ENCODE data around the gene ARSG. TPM values are rescaled to one million over a fixed set of nuclear protein-coding genes. Genes with fewer than 3 reads are reported as not detected.

ARSG gene
- total RNA-seq, 1 experiment from 2014 or later = 7.9 TPM

GRCh38 chr17:68456339-68457167, 165.3 kb downstream of the ARSG start:
- Mint-ChIP-seq H3K9me3 (no peaks in the 10 kb centered on the region), H3K4me3 (peak overlapping the region; percentile 95), H3K4me1 (peaks cover 56% of the 10 kb centered on the region), H3K27ac (peak overlapping the region; percentile 93), H3K36me3 (peaks cover 2% of the 10 kb centered on the region), H3K27me3 (ENCODE audit: low read depth) (peaks cover 7% of the 10 kb centered on the region; the same call in 1 of the 2 replicates)
- CTCF ChIA-PET = interaction anchor here (0.6 to 5.8 kb wide), 17 partner anchors 10 to 280 kb away, joined by 3 to 33 read pairs (median 4); partner anchors contain the start of gene AMZ2
- ATAC-seq (peak; percentile 70), DNase-seq (ENCODE audit: low spot score) (peak; percentile 72)
- POLR2A ChIA-PET = interaction anchor here (0.6 to 2.8 kb wide), 3 partner anchors 56 to 421 kb away, joined by 3 to 14 read pairs (median 5); partner anchors contain the start of genes KPNA2 and PRKAR1A
- no peak for TF ChIP-seq CBFB (CRISPR knock-in tag; IDR thresholded peaks at IDR 0.05; ENCODE audit: low read depth)
- 0 out of 2 replicates have a peak, but pooled peaks have one; percentile 36 for TF ChIP-seq FOXK1 (CRISPR knock-in tag; IDR thresholded peaks at IDR 0.05)

- ATAC-seq = no peak; the same call in 1 of the 2 replicates
These were observed 165.9 kb downstream of the ARSG start, which contains the start of gene WIPI1 for GRCh38 chr17:68457168-68457538. Gene WIPI1, minus strand, starts transcription at chr17:68457496. Its CDS starts 75 bp downstream, at chr17:68457421.

DNA sequence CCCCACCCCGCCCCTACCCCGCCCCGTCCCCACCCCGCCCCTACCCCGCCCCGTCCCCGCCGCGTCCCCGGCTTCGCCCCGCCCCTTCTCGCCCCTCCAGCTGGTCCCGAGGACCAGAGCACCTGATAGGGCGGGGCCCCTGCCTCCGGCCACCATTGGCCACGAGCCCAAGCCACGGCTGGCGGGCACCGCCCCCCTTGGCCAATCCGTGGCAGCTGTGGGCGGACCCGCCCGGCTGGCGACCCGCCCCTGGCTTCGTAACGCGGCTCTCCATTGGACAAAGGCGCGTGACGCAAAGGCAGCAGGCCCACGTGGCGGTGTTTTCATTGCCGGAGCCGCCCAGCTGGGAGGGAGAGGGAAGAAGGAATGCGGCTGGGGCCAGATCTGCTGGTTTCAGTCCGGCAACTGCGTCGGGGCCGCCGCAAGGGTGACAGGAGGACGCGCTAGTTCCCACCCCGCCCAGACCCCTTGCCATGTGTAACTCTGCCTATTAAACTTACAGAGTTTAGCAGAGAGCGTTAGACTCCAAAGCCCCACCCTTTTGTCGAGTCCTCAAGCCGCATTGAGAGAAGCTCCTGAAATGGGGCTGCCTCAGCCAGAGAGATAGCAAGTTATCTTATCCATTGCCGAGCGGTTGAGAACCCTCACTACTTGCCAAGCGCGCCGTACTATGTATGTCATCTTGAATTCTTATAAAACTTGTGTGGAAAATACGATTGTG, 166.4 kb downstream of the ARSG start:
- ChIA-PET POLR2A (interaction anchor here (0.6 to 2.8 kb wide), 6 partner anchors 21 to 422 kb away, joined by 3 to 14 read pairs (median 3); partner anchors contain the start of genes AMZ2, KPNA2 and PRKAR1A), CTCF (interaction anchor here (0.5 to 5.8 kb wide), 19 partner anchors 8 to 1075 kb away, joined by 3 to 33 read pairs (median 3); partner anchors contain the start of gene AMZ2)
- ATAC-seq (peak; percentile 91), DNase-seq (ENCODE audit: low spot score) (peak; percentile 99)
- H3K36me3 Mint-ChIP-seq = no peaks in the 10 kb centered on the region
- H3K4me1 Mint-ChIP-seq = peaks cover 66% of the 10 kb centered on the region
- H3K27me3 Mint-ChIP-seq (ENCODE audit: low read depth) = peaks cover 7% of the 10 kb centered on the region; the same call in 1 of the 2 replicates
- peak overlapping the region; percentile 87 for H3K27ac Mint-ChIP-seq
- no peaks in the 10 kb centered on the region for H3K9me3 Mint-ChIP-seq
- peak overlapping the region; percentile 78 for H3K4me3 Mint-ChIP-seq
- TF ChIP-seq SMAD4 (CRISPR knock-in tag; IDR thresholded peaks at IDR 0.05) = no peak
- no peak for TF ChIP-seq NR3C1 (CRISPR knock-in tag; conservative IDR thresholded peaks at IDR 0.05; ENCODE audit: low read depth)
- peak; percentile 99 for TF ChIP-seq SP1 (CRISPR knock-in tag; conservative IDR thresholded peaks at IDR 0.05)
- TF ChIP-seq, protein P1, sequence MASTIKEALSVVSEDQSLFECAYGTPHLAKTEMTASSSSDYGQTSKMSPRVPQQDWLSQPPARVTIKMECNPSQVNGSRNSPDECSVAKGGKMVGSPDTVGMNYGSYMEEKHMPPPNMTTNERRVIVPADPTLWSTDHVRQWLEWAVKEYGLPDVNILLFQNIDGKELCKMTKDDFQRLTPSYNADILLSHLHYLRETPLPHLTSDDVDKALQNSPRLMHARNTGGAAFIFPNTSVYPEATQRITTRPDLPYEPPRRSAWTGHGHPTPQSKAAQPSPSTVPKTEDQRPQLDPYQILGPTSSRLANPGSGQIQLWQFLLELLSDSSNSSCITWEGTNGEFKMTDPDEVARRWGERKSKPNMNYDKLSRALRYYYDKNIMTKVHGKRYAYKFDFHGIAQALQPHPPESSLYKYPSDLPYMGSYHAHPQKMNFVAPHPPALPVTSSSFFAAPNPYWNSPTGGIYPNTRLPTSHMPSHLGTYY (CRISPR knock-in tag; IDR thresholded peaks at IDR 0.05) = no peak
- TF ChIP-seq TP53 (CRISPR knock-in tag; IDR thresholded peaks at IDR 0.05) = no peak
- TF ChIP-seq, protein P2, sequence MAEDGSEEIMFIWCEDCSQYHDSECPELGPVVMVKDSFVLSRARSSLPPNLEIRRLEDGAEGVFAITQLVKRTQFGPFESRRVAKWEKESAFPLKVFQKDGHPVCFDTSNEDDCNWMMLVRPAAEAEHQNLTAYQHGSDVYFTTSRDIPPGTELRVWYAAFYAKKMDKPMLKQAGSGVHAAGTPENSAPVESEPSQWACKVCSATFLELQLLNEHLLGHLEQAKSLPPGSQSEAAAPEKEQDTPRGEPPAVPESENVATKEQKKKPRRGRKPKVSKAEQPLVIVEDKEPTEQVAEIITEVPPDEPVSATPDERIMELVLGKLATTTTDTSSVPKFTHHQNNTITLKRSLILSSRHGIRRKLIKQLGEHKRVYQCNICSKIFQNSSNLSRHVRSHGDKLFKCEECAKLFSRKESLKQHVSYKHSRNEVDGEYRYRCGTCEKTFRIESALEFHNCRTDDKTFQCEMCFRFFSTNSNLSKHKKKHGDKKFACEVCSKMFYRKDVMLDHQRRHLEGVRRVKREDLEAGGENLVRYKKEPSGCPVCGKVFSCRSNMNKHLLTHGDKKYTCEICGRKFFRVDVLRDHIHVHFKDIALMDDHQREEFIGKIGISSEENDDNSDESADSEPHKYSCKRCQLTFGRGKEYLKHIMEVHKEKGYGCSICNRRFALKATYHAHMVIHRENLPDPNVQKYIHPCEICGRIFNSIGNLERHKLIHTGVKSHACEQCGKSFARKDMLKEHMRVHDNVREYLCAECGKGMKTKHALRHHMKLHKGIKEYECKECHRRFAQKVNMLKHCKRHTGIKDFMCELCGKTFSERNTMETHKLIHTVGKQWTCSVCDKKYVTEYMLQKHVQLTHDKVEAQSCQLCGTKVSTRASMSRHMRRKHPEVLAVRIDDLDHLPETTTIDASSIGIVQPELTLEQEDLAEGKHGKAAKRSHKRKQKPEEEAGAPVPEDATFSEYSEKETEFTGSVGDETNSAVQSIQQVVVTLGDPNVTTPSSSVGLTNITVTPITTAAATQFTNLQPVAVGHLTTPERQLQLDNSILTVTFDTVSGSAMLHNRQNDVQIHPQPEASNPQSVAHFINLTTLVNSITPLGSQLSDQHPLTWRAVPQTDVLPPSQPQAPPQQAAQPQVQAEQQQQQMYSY (CRISPR knock-in tag; IDR thresholded peaks at IDR 0.05) = no peak
- TF ChIP-seq TCF7 (CRISPR knock-in tag; IDR thresholded peaks at IDR 0.05; ENCODE audit: low read depth) = no peak
- no peak for TF ChIP-seq ZMAT4 (CRISPR knock-in tag; IDR thresholded peaks at IDR 0.05)
- no peak for TF ChIP-seq HMGA2 (CRISPR knock-in tag; IDR thresholded peaks at IDR 0.05)

More at GRCh38 chr17:68457168-68457538, 165.9 kb downstream of the ARSG start, which contains the start of gene WIPI1:
- H3K27ac Mint-ChIP-seq = peak within 1 kb of the TSS; percentile 93
- H3K9me3 Mint-ChIP-seq = no peaks in the 10 kb centered on the region
- TF ChIP-seq E2F4 (CRISPR knock-in tag; IDR thresholded peaks at IDR 0.05; ENCODE audit: borderline replicate concordance, low read depth) = peak; percentile 26; the same call in 1 of the 2 replicates
- TF ChIP-seq TCF7 (CRISPR knock-in tag; IDR thresholded peaks at IDR 0.05; ENCODE audit: low read depth) = 0 out of 2 replicates have a peak, but pooled peaks have one; percentile 27
- TF ChIP-seq ZNF281 (CRISPR knock-in tag; IDR thresholded peaks at IDR 0.05) = no peak
- POLR2A ChIA-PET = interaction anchor here (0.6 to 2.8 kb wide), 6 partner anchors 20 to 422 kb away, joined by 3 to 14 read pairs (median 3); partner anchors contain the start of genes AMZ2, KPNA2 and PRKAR1A
- peaks cover 7% of the 10 kb centered on the region; the same call in 1 of the 2 replicates for H3K27me3 Mint-ChIP-seq (ENCODE audit: low read depth)
- CTCF ChIA-PET = interaction anchor here (0.6 to 5.8 kb wide), 15 partner anchors 9 to 281 kb away, joined by 3 to 33 read pairs (median 4); partner anchors contain the start of gene AMZ2
- H3K4me1 Mint-ChIP-seq = peaks cover 62% of the 10 kb centered on the region
- no peaks in the 10 kb centered on the region for H3K36me3 Mint-ChIP-seq
- DNase-seq (ENCODE audit: low spot score) = no peak
- peak within 1 kb of the TSS; percentile 95 for H3K4me3 Mint-ChIP-seq
